ENCODE results near the gene COL4A3.

DNA sequence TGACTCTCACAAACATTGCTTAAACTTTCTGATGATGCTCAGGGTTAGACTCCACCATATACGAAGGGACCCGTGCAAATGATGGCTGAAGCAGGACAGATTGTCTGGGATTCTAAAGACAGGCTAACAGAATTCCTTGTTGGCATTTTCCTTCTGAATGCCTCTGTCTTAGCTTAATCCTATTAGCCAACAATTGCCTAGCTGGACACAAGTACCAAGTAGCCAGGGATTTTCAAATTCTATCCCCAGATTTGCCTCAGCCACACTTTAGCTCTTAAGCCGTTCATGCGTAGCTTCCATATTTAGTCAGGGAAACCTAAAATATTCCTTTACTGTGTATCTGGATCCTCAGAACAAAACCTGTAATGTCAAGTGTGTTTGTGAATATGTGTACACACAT, 40.0 kb downstream of the COL4A3 start:
- TF ChIP-seq, protein P1, sequence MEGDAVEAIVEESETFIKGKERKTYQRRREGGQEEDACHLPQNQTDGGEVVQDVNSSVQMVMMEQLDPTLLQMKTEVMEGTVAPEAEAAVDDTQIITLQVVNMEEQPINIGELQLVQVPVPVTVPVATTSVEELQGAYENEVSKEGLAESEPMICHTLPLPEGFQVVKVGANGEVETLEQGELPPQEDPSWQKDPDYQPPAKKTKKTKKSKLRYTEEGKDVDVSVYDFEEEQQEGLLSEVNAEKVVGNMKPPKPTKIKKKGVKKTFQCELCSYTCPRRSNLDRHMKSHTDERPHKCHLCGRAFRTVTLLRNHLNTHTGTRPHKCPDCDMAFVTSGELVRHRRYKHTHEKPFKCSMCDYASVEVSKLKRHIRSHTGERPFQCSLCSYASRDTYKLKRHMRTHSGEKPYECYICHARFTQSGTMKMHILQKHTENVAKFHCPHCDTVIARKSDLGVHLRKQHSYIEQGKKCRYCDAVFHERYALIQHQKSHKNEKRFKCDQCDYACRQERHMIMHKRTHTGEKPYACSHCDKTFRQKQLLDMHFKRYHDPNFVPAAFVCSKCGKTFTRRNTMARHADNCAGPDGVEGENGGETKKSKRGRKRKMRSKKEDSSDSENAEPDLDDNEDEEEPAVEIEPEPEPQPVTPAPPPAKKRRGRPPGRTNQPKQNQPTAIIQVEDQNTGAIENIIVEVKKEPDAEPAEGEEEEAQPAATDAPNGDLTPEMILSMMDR (IDR thresholded peaks at IDR 0.05; ENCODE audit: poor library complexity, severe bottlenecking) = no peak
- TF ChIP-seq, protein P2, sequence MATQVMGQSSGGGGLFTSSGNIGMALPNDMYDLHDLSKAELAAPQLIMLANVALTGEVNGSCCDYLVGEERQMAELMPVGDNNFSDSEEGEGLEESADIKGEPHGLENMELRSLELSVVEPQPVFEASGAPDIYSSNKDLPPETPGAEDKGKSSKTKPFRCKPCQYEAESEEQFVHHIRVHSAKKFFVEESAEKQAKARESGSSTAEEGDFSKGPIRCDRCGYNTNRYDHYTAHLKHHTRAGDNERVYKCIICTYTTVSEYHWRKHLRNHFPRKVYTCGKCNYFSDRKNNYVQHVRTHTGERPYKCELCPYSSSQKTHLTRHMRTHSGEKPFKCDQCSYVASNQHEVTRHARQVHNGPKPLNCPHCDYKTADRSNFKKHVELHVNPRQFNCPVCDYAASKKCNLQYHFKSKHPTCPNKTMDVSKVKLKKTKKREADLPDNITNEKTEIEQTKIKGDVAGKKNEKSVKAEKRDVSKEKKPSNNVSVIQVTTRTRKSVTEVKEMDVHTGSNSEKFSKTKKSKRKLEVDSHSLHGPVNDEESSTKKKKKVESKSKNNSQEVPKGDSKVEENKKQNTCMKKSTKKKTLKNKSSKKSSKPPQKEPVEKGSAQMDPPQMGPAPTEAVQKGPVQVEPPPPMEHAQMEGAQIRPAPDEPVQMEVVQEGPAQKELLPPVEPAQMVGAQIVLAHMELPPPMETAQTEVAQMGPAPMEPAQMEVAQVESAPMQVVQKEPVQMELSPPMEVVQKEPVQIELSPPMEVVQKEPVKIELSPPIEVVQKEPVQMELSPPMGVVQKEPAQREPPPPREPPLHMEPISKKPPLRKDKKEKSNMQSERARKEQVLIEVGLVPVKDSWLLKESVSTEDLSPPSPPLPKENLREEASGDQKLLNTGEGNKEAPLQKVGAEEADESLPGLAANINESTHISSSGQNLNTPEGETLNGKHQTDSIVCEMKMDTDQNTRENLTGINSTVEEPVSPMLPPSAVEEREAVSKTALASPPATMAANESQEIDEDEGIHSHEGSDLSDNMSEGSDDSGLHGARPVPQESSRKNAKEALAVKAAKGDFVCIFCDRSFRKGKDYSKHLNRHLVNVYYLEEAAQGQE (IDR thresholded peaks at IDR 0.05; ENCODE audit: borderline replicate concordance) = no peak
- no peak for TF ChIP-seq EZH2 (IDR thresholded peaks at IDR 0.05; ENCODE audit: borderline replicate concordance, insufficient read depth, low read length, poor library complexity, severe bottlenecking)
- no peak for TF ChIP-seq MXI1 (conservative IDR thresholded peaks at IDR 0.05; ENCODE audit: poor library complexity, severe bottlenecking)
- no peak for TF ChIP-seq EP300 (conservative IDR thresholded peaks at IDR 0.05; ENCODE audit: poor library complexity, severe bottlenecking)

Data from neural cell (in vitro differentiated cells).